Measurements from ENCODE around the gene PTPRN2.

PTPRN2 gene

GRCh38 chr7:158072991-158073730, 514.5 kb downstream of the PTPRN2 start:
- DNase-seq: no peak

- no peak for DNase-seq
Observed at GRCh38 chr7:158070222-158070920, 517.3 kb downstream of the PTPRN2 start.

GRCh38 chr7:158068853-158069252, 518.8 kb downstream of the PTPRN2 start:
- no peak for DNase-seq

- DNase-seq: no peak
Observed at GRCh38 chr7:158067931-158068482, 519.6 kb downstream of the PTPRN2 start.

- DNase-seq: no peak
Observed at GRCh38 chr7:158067219-158067930, 520.2 kb downstream of the PTPRN2 start.

GRCh38 chr7:158066085-158066484, 521.5 kb downstream of the PTPRN2 start:
- DNase-seq: no peak

- no peak for DNase-seq
Observed at GRCh38 chr7:158065340-158065739, 522.3 kb downstream of the PTPRN2 start.

- no peak for DNase-seq
Observed at GRCh38 chr7:158064631-158065030, 523.0 kb downstream of the PTPRN2 start.

- no peak for DNase-seq
Observed at GRCh38 chr7:158063850-158064610, 523.6 kb downstream of the PTPRN2 start.

- no peak for DNase-seq
Observed at GRCh38 chr7:158062661-158063060, 525.0 kb downstream of the PTPRN2 start.

GRCh38 chr7:158061884-158062656, 525.6 kb downstream of the PTPRN2 start:
- no peak for DNase-seq

- DNase-seq: no peak
Observed at GRCh38 chr7:158061026-158061630, 526.5 kb downstream of the PTPRN2 start.

GRCh38 chr7:158060216-158060615, 527.4 kb downstream of the PTPRN2 start:
- no peak for DNase-seq

- no peak for DNase-seq
Observed at GRCh38 chr7:158057446-158057845, 530.2 kb downstream of the PTPRN2 start.

GRCh38 chr7:158056761-158057160, 530.9 kb downstream of the PTPRN2 start:
- no peak for DNase-seq

GRCh38 chr7:158055726-158056510, 531.7 kb downstream of the PTPRN2 start:
- no peak for DNase-seq

GRCh38 chr7:158054611-158055010, 533.0 kb downstream of the PTPRN2 start:
- DNase-seq: no peak

- no peak for DNase-seq
Observed at GRCh38 chr7:158054081-158054480, 533.5 kb downstream of the PTPRN2 start.

- no peak for DNase-seq
Observed at GRCh38 chr7:158053183-158053915, 534.3 kb downstream of the PTPRN2 start.

Measured in activated CD4-positive, CD25-positive, alpha-beta regulatory T cell (primary cell).